Measurements from ENCODE around the gene FGF1. TPM values are rescaled to one million over a fixed set of nuclear protein-coding genes. Genes with fewer than 3 reads are reported as not detected.

FGF1 gene
- total and polyA plus RNA-seq, 7 donors, result 0.60 to 5.4 (median 2.0) TPM

- TF ChIP-seq POLR2AphosphoS5 (IDR thresholded peaks at IDR 0.05) (no peak), EP300 (IDR thresholded peaks at IDR 0.05) (no peak), POLR2A (IDR thresholded peaks at IDR 0.05) (no peak), CTCF (IDR thresholded peaks at IDR 0.05) (no peak)
- intact Hi-C loops (cut with DNase I), result no loop called here
Observed at GRCh38 chr5:142605611-142606010, 80.3 kb downstream of the FGF1 start.

GRCh38 chr5:142602720-142603245 is 83.1 kb downstream of the FGF1 start:
- no peak overlapping the region for H3K4me3 ChIP-seq
- DNase-seq, result no peak
- H3K9me3 ChIP-seq, result no peaks in the 10 kb centered on the region
- 83% methylated on average over 4 of the region's 4 CpGs for whole genome bisulfite sequencing, 2 donors
- intact Hi-C loops (cut with DNase I), result no loop called here
- no peaks in the 10 kb centered on the region for H3K27me3 ChIP-seq
- no peaks in the 10 kb centered on the region for H3K36me3 ChIP-seq
- no peak overlapping the region for H3K27ac ChIP-seq
- TF ChIP-seq EP300 (IDR thresholded peaks at IDR 0.05) (no peak), POLR2AphosphoS5 (IDR thresholded peaks at IDR 0.05) (no peak), CTCF (IDR thresholded peaks at IDR 0.05) (no peak)
- peaks cover 0 to 27% (median 20%) of the 10 kb centered on the region in 4 donors for H3K4me1 ChIP-seq

More at GRCh38 chr5:142605611-142606010, 80.3 kb downstream of the FGF1 start:
- H3K4me3 ChIP-seq, result no peak overlapping the region
- DNase-seq, result no peak
- peaks cover 0 to 17% (median 11%) of the 10 kb centered on the region in 4 donors for H3K4me1 ChIP-seq
- no peaks in the 10 kb centered on the region for H3K9me3 ChIP-seq
- 68 to 70% methylated on average over 5 of the region's 5 CpGs for WGBS, 2 donors
- H3K36me3 ChIP-seq, result no peaks in the 10 kb centered on the region
- peak overlapping the region in 2 of 4 donors; percentile 8 to 41 for H3K27ac ChIP-seq
- H3K27me3 ChIP-seq, result no peaks in the 10 kb centered on the region

DNA sequence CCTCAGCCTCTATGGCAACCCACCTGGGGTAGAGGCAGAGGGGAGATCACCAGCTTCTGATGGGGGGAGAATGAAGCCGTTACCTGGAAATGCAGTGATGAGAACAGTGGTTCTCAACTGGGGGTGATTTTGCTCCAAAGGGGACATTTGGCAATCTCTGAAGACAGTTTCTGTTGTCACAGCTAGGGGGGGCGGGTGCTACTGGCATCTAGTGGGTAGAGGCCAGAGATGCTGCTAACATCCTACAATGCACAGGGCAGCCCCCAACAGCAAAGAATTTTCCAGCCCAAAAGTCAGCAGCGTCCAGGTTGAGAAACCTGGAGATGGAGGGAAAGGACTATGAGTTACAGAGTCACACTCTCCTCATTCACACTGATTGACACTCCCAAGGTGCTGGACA is 84.5 kb downstream of the FGF1 start:
- WGBS, 2 donors, result 85 to 91% methylated on average over 3 of the region's 3 CpGs
- H3K27ac ChIP-seq, result peak overlapping the region; percentile 7 to 59 (median 48)

GRCh38 chr5:142600611-142601358 is 85.1 kb downstream of the FGF1 start:
- H3K4me3 ChIP-seq, result peak overlapping the region in 3 of 4 donors; percentile 16 to 27 (median 27)
- no peaks in the 10 kb centered on the region for H3K9me3 ChIP-seq
- 16 to 48% methylated on average over 20 of the region's 20 CpGs for WGBS, 2 donors
- peaks cover 0 to 25% (median 19%) of the 10 kb centered on the region in 4 donors for H3K4me1 ChIP-seq
- intact Hi-C loops (cut with DNase I), result no loop called here
- no peaks in the 10 kb centered on the region for H3K27me3 ChIP-seq
- DNase-seq, result peak; percentile 78
- no peaks in the 10 kb centered on the region for H3K36me3 ChIP-seq
- peak overlapping the region; percentile 7 to 59 (median 48) for H3K27ac ChIP-seq
- TF ChIP-seq POLR2AphosphoS5 (IDR thresholded peaks at IDR 0.05), result peak in 1 of 4 donors; percentile 50
- no peak for TF ChIP-seq POLR2A (IDR thresholded peaks at IDR 0.05)

More for the DNA sequence above, 84.5 kb downstream of the FGF1 start:
- Histone ChIP-seq H3K4me3 (no peak overlapping the region), H3K36me3 (no peaks in the 10 kb centered on the region), H3K27me3 (no peaks in the 10 kb centered on the region), H3K4me1 (peaks cover 0 to 27% (median 20%) of the 10 kb centered on the region in 4 donors), H3K9me3 (no peaks in the 10 kb centered on the region)
- intact Hi-C loops (cut with DNase I), result no loop called here
- no peak for DNase-seq
- TF ChIP-seq EP300 (IDR thresholded peaks at IDR 0.05) (no peak), POLR2A (IDR thresholded peaks at IDR 0.05) (no peak), CTCF (IDR thresholded peaks at IDR 0.05) (no peak), POLR2AphosphoS5 (IDR thresholded peaks at IDR 0.05) (no peak)

- 83 to 87% methylated on average over 4 of the region's 4 CpGs for WGBS, 2 donors
- H3K9me3 ChIP-seq, result no peaks in the 10 kb centered on the region
- DNase-seq, result no peak
- peaks cover 0 to 20% (median 16%) of the 10 kb centered on the region in 4 donors for H3K4me1 ChIP-seq
- H3K4me3 ChIP-seq, result no peak overlapping the region
- no peaks in the 10 kb centered on the region for H3K36me3 ChIP-seq
- intact Hi-C loops (cut with DNase I), result no loop called here
- peak overlapping the region in 3 of 4 donors; percentile 40 to 59 (median 56) for H3K27ac ChIP-seq
- TF ChIP-seq POLR2A (IDR thresholded peaks at IDR 0.05), result no peak
- TF ChIP-seq EP300 (IDR thresholded peaks at IDR 0.05), result no peak
- no peak for TF ChIP-seq CTCF (IDR thresholded peaks at IDR 0.05)
- TF ChIP-seq POLR2AphosphoS5 (IDR thresholded peaks at IDR 0.05), result no peak
- H3K27me3 ChIP-seq, result no peaks in the 10 kb centered on the region
Observed at GRCh38 chr5:142600092-142600491, 85.8 kb downstream of the FGF1 start.
